Kasumi-1 (cell line): ENCODE data around the gene DAG1.
"Not testable (repeated sequence)": the region's sequence is repeated elsewhere in the genome, so short reads cannot be mapped to it uniquely, and the experiment has no call there.

ENCODE experiments used
- DNase-seq, 2 experiments: peaks; one replicate each; lab custom pipeline; 2025; lab: John Stamatoyannopoulos, UW

The DAG1 gene

GRCh38 chr3:49470714-49471420, 800 bp downstream of the DAG1 start:
- DNase-seq: peak; percentile 30 to 48

- no peak for DNase-seq
These were observed 1.9 kb downstream of the DAG1 start for GRCh38 chr3:49471856-49472495.

DNA sequence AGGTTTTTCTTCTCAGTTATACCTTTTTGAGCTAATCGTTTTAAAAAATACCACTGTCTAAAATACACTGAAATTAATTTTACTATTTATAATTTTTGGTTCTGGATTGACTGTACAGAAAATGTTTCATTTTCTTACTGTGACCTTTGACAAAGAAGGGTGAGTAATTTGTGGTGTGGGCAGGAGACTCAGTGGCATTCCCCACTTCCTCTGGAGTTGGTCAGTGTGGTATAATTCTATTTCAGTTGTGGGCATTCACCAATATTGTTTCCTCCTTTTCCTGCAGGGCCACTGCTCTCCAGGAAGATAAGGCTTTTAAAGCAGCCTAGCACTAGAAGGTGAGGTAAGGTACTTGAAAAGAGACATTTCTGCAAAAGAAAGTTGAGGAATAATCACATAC, 6.5 kb downstream of the DAG1 start:
- DNase-seq: peak; percentile 70

- no peak for DNase-seq
These were observed 12.7 kb downstream of the DAG1 start for GRCh38 chr3:49482766-49483165.

DNA sequence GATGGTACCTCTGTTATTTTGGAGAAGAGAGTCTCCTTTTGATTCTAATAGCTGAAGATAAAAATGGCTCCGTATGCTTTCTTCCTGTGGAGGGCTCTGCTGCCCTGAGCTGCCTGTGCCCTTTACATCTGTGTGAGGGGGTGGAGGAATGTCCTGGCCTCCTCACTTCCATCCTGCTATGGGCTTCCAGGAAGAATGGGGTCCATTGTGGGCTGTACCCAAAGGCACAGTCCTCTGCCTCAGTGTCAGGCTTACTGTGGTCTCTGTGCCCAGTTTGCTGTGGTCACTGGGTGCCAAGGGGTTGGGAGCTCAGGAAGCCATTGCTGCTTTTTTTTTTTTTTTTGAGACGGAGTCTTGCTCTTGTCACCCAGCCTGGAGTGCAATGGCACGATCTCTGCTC, 14.4 kb downstream of the DAG1 start:
- DNase-seq: no peak

DNA sequence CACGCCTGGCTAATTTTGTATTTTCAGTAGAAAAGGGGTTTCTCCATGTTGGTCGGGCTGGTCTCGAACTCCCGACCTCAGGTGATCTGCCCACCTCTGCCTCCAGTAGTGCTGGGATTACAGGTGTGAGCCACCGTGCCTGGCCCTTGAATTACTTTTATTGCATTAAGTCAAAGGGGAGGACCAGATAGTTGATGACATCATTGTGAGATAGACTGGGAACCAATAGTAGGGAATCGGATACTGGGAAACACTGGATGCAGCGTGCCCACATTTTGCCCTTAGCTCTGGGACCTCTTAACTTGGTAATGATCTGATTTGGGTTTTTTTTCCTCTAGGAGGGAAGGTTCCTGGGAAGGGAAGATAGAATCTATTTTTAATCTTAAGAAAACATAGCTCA, 19.2 kb downstream of the DAG1 start:
- no peak for DNase-seq

GRCh38 chr3:49492969-49493368, 22.9 kb downstream of the DAG1 start:
- DNase-seq: no peak

- no peak for DNase-seq
These were observed 23.8 kb downstream of the DAG1 start for GRCh38 chr3:49493901-49494300.

GRCh38 chr3:49495023-49495422, 25.0 kb downstream of the DAG1 start:
- DNase-seq: no peak

DNA sequence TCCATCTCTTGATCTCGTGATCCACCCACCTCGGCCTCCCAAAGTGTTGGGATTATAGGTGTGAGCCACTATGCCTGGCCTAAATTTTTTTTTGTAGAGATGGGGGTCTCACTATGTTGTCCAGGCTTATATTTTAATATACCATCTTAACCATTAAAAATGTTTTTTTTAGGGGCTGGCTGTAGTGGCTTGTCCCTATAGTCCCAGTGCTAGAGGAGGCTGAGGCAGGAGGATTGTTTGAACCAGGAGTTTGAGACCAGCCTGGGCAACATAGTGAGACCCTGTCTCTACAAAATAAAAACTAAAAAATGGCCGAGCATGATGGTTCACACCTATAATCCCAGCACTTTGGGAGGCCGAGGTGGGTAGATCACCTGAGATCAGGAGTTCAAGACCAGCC, 26.8 kb downstream of the DAG1 start:
- DNase-seq: not testable (repeated sequence)

- no peak for DNase-seq
These were observed 27.5 kb downstream of the DAG1 start for GRCh38 chr3:49497606-49498005.

DNA sequence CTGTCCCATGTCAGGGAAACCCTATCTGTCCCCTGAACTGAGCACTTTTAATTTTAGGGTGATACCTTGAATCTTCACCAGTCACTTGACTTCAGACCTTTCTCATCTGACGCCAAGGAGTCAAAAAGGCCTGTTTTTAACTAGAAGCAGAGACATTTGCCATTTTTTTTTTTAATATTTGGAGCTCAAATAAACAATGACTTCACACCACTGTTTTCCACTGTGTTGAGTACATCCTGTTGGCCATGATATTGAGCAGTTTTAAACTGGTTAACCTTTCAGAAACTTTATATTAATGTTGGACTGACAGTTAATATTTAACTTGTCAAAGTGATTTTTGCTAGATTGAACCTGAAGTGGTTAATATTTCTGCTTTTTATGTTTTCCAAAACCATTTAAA, 28.2 kb downstream of the DAG1 start:
- no peak for DNase-seq

DNA sequence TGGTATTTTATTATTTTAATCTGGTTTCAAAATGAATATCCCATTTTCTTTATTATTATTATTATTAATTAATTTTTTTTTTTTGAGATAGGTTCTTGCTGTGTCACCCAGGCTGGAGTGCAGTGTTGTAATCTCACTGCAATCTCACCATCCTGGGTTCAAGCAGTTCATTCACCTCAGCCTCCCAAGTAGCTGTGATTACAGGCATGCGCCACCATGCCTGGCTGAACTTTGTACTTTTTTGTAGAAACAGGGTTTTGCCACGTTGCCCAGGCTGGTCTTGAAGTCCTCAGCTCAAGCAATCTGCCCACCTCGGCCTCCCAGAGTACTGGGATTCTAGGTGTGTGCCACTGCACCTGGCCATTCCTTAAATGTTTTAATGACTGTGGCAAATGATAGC, 28.6 kb downstream of the DAG1 start:
- DNase-seq: no peak

GRCh38 chr3:49500205-49500731, 30.2 kb downstream of the DAG1 start:
- no peak for DNase-seq

- peak; percentile 7 to 11 for DNase-seq
These were observed 30.9 kb downstream of the DAG1 start for GRCh38 chr3:49500732-49501609.

- no peak for DNase-seq
These were observed 31.8 kb downstream of the DAG1 start for GRCh38 chr3:49501842-49502241.

GRCh38 chr3:49506906-49507305, 36.8 kb downstream of the DAG1 start:
- no peak for DNase-seq

- no peak for DNase-seq
These were observed 39.0 kb downstream of the DAG1 start for GRCh38 chr3:49509028-49509561.

- DNase-seq: no peak
These were observed 41.6 kb downstream of the DAG1 start for GRCh38 chr3:49511639-49512038.

DNA sequence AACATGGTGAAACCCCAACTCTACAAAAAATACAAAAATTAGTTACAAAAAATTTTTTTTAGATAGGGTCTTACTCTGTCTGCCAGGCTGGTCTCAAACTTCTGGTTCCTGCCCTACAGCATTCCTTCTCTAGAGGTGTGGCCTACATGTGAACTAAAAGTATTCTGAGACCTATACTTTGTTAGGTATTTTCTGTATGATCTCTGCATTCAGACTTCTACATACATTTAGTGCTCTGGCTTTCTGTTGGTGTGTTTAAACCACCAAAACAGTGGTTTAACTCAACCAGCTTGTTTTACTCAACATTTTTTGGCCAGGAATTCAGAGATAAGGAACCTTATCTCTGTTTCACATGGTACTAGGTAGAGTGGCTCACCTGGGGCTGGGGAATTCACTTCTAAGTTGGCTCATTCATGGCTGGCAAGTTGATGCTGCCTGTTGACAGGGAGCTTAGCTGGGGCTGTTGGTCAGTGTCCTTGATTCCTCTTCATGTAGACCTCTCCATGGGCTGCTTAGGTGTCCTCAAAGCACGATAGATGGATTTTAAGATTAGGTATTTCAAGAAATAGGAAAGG, 42.8 kb downstream of the DAG1 start:
- DNase-seq: no peak

- no peak for DNase-seq
These were observed 43.5 kb downstream of the DAG1 start for GRCh38 chr3:49513494-49514124.

- no peak for DNase-seq
These were observed 47.9 kb downstream of the DAG1 start for GRCh38 chr3:49518016-49518415.
